NCI-H1092 treated with DMSO at 0.1 percent for 48 hours (cell line): ENCODE results near the gene OVAAL.
"Not testable (repeated sequence)": the region's sequence is repeated elsewhere in the genome, so short reads cannot be mapped to it uniquely, and the experiment has no call there.

Source experiments
- DNase-seq: peaks from one replicate; lab custom pipeline; 2025; lab: John Stamatoyannopoulos, UW

OVAAL gene

GRCh38 chr1:180540697-180541594 is 17.8 kb upstream of the OVAAL start:
- DNase-seq, result no peak

- no peak for DNase-seq
Observed at GRCh38 chr1:180542113-180542837, 16.5 kb upstream of the OVAAL start.

- no peak for DNase-seq
Observed at GRCh38 chr1:180542838-180543145, 16.0 kb upstream of the OVAAL start.

GRCh38 chr1:180544050-180544449 is 14.7 kb upstream of the OVAAL start:
- no peak for DNase-seq

GRCh38 chr1:180545991-180546390 is 12.8 kb upstream of the OVAAL start:
- no peak for DNase-seq

GRCh38 chr1:180548686-180549317 is 10.0 kb upstream of the OVAAL start:
- peak; percentile 36 for DNase-seq

- not testable (repeated sequence) for DNase-seq
Observed at GRCh38 chr1:180549770-180550169, 9.0 kb upstream of the OVAAL start.

GRCh38 chr1:180550241-180550640 is 8.5 kb upstream of the OVAAL start:
- DNase-seq, result no peak

GRCh38 chr1:180551997-180552396 is 6.8 kb upstream of the OVAAL start:
- DNase-seq, result no peak

- not testable (repeated sequence) for DNase-seq
Observed at GRCh38 chr1:180553046-180553445, 5.7 kb upstream of the OVAAL start.

- DNase-seq, result no peak
Observed at GRCh38 chr1:180555411-180555810, 3.4 kb upstream of the OVAAL start.

GRCh38 chr1:180560200-180560867 is 1.6 kb downstream of the OVAAL start:
- DNase-seq, result no peak

- no peak for DNase-seq
Observed at GRCh38 chr1:180560868-180561600, 2.3 kb downstream of the OVAAL start.

GRCh38 chr1:180562640-180563025 is 3.9 kb downstream of the OVAAL start:
- no peak for DNase-seq

GRCh38 chr1:180563026-180563827 is 4.5 kb downstream of the OVAAL start:
- DNase-seq, result no peak

GRCh38 chr1:180565121-180565871 is 6.5 kb downstream of the OVAAL start:
- no peak for DNase-seq

- DNase-seq, result no peak
Observed at GRCh38 chr1:180566026-180566425, 7.3 kb downstream of the OVAAL start.

GRCh38 chr1:180566495-180566894 is 7.7 kb downstream of the OVAAL start:
- DNase-seq, result no peak

GRCh38 chr1:180567654-180568053 is 8.9 kb downstream of the OVAAL start:
- no peak for DNase-seq

- DNase-seq, result no peak
Observed at GRCh38 chr1:180568184-180568583, 9.4 kb downstream of the OVAAL start.
